Prostate gland (tissue), 2 donors: ENCODE results near the gene HMX1.

Experiments
- CTCF ChIP-seq, 4 experiments: fragments of 200-600 bp in 2 of 4; fragments of 450-650 bp in 2 of 4; sonication (generic) in 2 of 4; IDR thresholded peaks; 1 replicate in 3 of 4; 2 replicates in 1 of 4; pipeline ENCODE4 v1.5.1; 2016 to 2019; ENCODE audit warnings: antibody characterized with exemption in 4 of 4, mild to moderate bottlenecking in 2 of 4, moderate library complexity in 2 of 4
- POLR2A ChIP-seq: fragments of 450-650 bp; IDR thresholded peaks from one replicate; pipeline ENCODE4 v1.6.1; 2016; ENCODE audit warnings: antibody characterized with exemption, mild to moderate bottlenecking

- no peak for TF ChIP-seq CTCF (IDR thresholded peaks at IDR 0.05)
- TF ChIP-seq POLR2A: no peak
Observed at GRCh38 chr4:8911316-8912088, 39.9 kb upstream of the HMX1 start.
